KMS-11 (cell line): ENCODE results near the gene RNF38.
"Not testable (repeated sequence)": the region's sequence is repeated elsewhere in the genome, so short reads cannot be mapped to it uniquely, and the experiment has no call there.

Experiments
- H2AFZ ChIP-seq: fragments of 200-600 bp; sonication (generic); 2 replicates; pipeline ENCODE4 v1.6.1; 2016; ENCODE audit warnings: antibody characterized with exemption, mixed run types, low read depth
- H3K27ac ChIP-seq: fragments of 200-600 bp; sonication (generic); 2 replicates; pipeline ENCODE4 v1.6.1; 2016; ENCODE audit warnings: mild to moderate bottlenecking, mixed run types
- H3K27me3 ChIP-seq: fragments of 200-600 bp; sonication (generic); 2 replicates; pipeline ENCODE4 v1.6.1; 2017; ENCODE audit warnings: mild to moderate bottlenecking, low read depth, mixed run types, moderate library complexity; ENCODE audit not compliant: insufficient read depth
- H3K36me3 ChIP-seq: fragments of 200-600 bp; sonication (generic); 2 replicates; pipeline ENCODE4 v1.6.1; 2017; ENCODE audit warnings: mild to moderate bottlenecking, mixed run types; ENCODE audit not compliant: insufficient read depth
- H3K4me1 ChIP-seq: fragments of 200-600 bp; sonication (generic); 2 replicates; pipeline ENCODE4 v1.6.1; 2016; ENCODE audit warnings: mild to moderate bottlenecking, low read depth, mixed run types; ENCODE audit not compliant: poor library complexity, severe bottlenecking
- H3K4me2 ChIP-seq: fragments of 200-600 bp; sonication (generic); 2 replicates; pipeline ENCODE4 v1.7.0; 2016; ENCODE audit warnings: mild to moderate bottlenecking, mixed run types
- H3K4me3 ChIP-seq: fragments of 200-600 bp; sonication (generic); IDR thresholded peaks from 2 replicates; pipeline ENCODE4 v1.6.1; 2017; ENCODE audit warnings: low read depth, low read length, mixed read lengths; ENCODE audit not compliant: insufficient read depth
- H3K79me2 ChIP-seq: fragments of 200-600 bp; sonication (generic); 2 replicates; pipeline ENCODE4 v1.6.1; 2016; ENCODE audit warnings: low read depth, mixed run types; ENCODE audit not compliant: insufficient read depth
- H3K9ac ChIP-seq: fragments of 200-600 bp; sonication (generic); 2 replicates; pipeline ENCODE4 v1.6.1; 2016; ENCODE audit warnings: mild to moderate bottlenecking, mixed run types
- H4K20me1 ChIP-seq: fragments of 200-600 bp; sonication (generic); 2 replicates; pipeline ENCODE4 v1.6.1; 2016; ENCODE audit warnings: mild to moderate bottlenecking, mixed run types; ENCODE audit not compliant: insufficient read depth
- CTCF ChIP-seq: fragments of 200-600 bp; sonication (generic); conservative IDR thresholded peaks from 2 replicates; pipeline ENCODE4 v1.6.1; 2017; ENCODE audit warnings: low read depth, mild to moderate bottlenecking, antibody characterized with exemption, low read length, moderate library complexity, mixed read lengths

RNF38 gene

GRCh38 chr9:36315283-36315682, 84.8 kb downstream of the RNF38 start:
- H3K27me3 ChIP-seq = no peaks in the 10 kb centered on the region
- no peak overlapping the region for H2AFZ ChIP-seq
- H3K27ac ChIP-seq = no peak overlapping the region
- H3K4me2 ChIP-seq = no peak overlapping the region
- no peaks in the 10 kb centered on the region for H3K79me2 ChIP-seq
- H4K20me1 ChIP-seq = no peaks in the 10 kb centered on the region
- no peak overlapping the region for H3K4me3 ChIP-seq
- no peaks in the 10 kb centered on the region for H3K36me3 ChIP-seq
- H3K9ac ChIP-seq = no peak overlapping the region
- H3K4me1 ChIP-seq = no peaks in the 10 kb centered on the region
- no peak for TF ChIP-seq CTCF

- H3K4me2 ChIP-seq = no peak overlapping the region
- TF ChIP-seq CTCF = no peak
- no peaks in the 10 kb centered on the region for H3K79me2 ChIP-seq
- no peak overlapping the region for H2AFZ ChIP-seq
- no peaks in the 10 kb centered on the region for H3K36me3 ChIP-seq
- no peaks in the 10 kb centered on the region for H3K4me1 ChIP-seq
- no peaks in the 10 kb centered on the region for H4K20me1 ChIP-seq
- no peak overlapping the region for H3K9ac ChIP-seq
- H3K27ac ChIP-seq = no peak overlapping the region
- no peak overlapping the region for H3K4me3 ChIP-seq
- H3K27me3 ChIP-seq = no peaks in the 10 kb centered on the region
These were observed 85.3 kb downstream of the RNF38 start for GRCh38 chr9:36314740-36315139.

- no peak overlapping the region for H3K4me2 ChIP-seq
- H4K20me1 ChIP-seq = no peaks in the 10 kb centered on the region
- no peak overlapping the region for H3K9ac ChIP-seq
- H3K27ac ChIP-seq = no peak overlapping the region
- TF ChIP-seq CTCF = no peak
- no peak overlapping the region for H2AFZ ChIP-seq
- no peaks in the 10 kb centered on the region for H3K27me3 ChIP-seq
- H3K79me2 ChIP-seq = no peaks in the 10 kb centered on the region
- H3K36me3 ChIP-seq = no peaks in the 10 kb centered on the region
- no peak overlapping the region for H3K4me3 ChIP-seq
- no peaks in the 10 kb centered on the region for H3K4me1 ChIP-seq
These were observed 93.4 kb downstream of the RNF38 start for GRCh38 chr9:36306471-36307306.

- H3K79me2 ChIP-seq, H3K9ac ChIP-seq, H4K20me1 ChIP-seq, H3K4me1 ChIP-seq, H3K36me3 ChIP-seq, H2AFZ ChIP-seq, H3K27ac ChIP-seq, H3K27me3 ChIP-seq, H3K4me2 ChIP-seq, H3K4me3 ChIP-seq: not testable (repeated sequence)
These were observed 95.7 kb downstream of the RNF38 start for GRCh38 chr9:36304366-36304765.

- Histone ChIP-seq H3K4me3 (no peak overlapping the region), H3K27ac (no peak overlapping the region), H3K4me1 (no peaks in the 10 kb centered on the region), H3K4me2 (no peak overlapping the region), H2AFZ (no peak overlapping the region), H3K27me3 (no peaks in the 10 kb centered on the region), H3K36me3 (no peaks in the 10 kb centered on the region), H3K79me2 (no peaks in the 10 kb centered on the region), H4K20me1 (no peaks in the 10 kb centered on the region), H3K9ac (no peak overlapping the region)
- no peak for TF ChIP-seq CTCF
These were observed 98.8 kb downstream of the RNF38 start for GRCh38 chr9:36301227-36301626.
